H1 (cell line): ENCODE results near the gene CAPN8. TPM values are rescaled to one million over a fixed set of nuclear protein-coding genes. Genes with fewer than 3 reads are reported as not detected.

ENCODE experiments used
- CTCF ChIA-PET: fragments of 300-600 bp; sonication (Branson Sonifier 250); formaldehyde crosslinking; loops from one replicate; lab custom pipeline; 2021; ENCODE audit not compliant: partially characterized antibody; lab: Charles Lee
- POLR2A ChIA-PET: fragments of 300-600 bp; sonication (Branson Sonifier 250); formaldehyde crosslinking; loops from one replicate; lab custom pipeline; 2021; ENCODE audit warnings: inconsistent platforms; ENCODE audit not compliant: partially characterized antibody; lab: Charles Lee
- DNase-seq, 2 experiments: peaks; one replicate each; pipeline versions ENCODE4 v3.0.0 to v3.0.0-alpha.2; 2010 to 2022; ENCODE audit warnings: low spot score in 2 of 2, low read depth in 1 of 2, mixed read lengths in 1 of 2
- FAIRE-seq: peaks from 2 replicates; lab custom pipeline; 2011; peaks lifted over from hg19 to GRCh38; lab: Jason Lieb, UNC
- H2AFZ ChIP-seq: 2 replicates; pipeline ENCODE4 v1.8.1; 2012; ENCODE audit warnings: low read length, inconsistent platforms
- H2AK5ac ChIP-seq: 2 replicates; pipeline ENCODE4 v1.6.1; 2013; ENCODE audit warnings: low read depth, low read length
- H2BK120ac ChIP-seq: replicated peaks from 2 replicates; pipeline ENCODE3; 2013; ENCODE audit warnings: low read depth, low read length, inconsistent platforms
- H2BK12ac ChIP-seq: 2 replicates; pipeline ENCODE4 v1.6.1; 2013; ENCODE audit warnings: low read depth, low read length
- H2BK15ac ChIP-seq: 2 replicates; pipeline ENCODE4 v1.6.1; 2013; ENCODE audit warnings: low read length
- H2BK20ac ChIP-seq: 2 replicates; pipeline ENCODE4 v1.6.1; 2013; ENCODE audit warnings: low read length
- H2BK5ac ChIP-seq: 2 replicates; pipeline ENCODE4 v1.6.1; 2013; ENCODE audit warnings: low read depth, low read length
- H3K14ac ChIP-seq: 2 replicates; pipeline ENCODE4 v1.6.1; 2013; ENCODE audit warnings: inconsistent platforms; ENCODE audit not compliant: insufficient read length
- H3K18ac ChIP-seq: 2 replicates; pipeline ENCODE4 v1.6.1; 2013; ENCODE audit warnings: low read length; ENCODE audit errors: extremely low read depth
- H3K23ac ChIP-seq: 2 replicates; pipeline ENCODE4 v1.6.1; 2013; ENCODE audit warnings: inconsistent platforms; ENCODE audit not compliant: insufficient read length
- H3K23me2 ChIP-seq: 2 replicates; pipeline ENCODE4 v1.6.1; 2013; ENCODE audit warnings: low read depth, low read length
- H3K27ac ChIP-seq: 2 replicates; pipeline ENCODE4 v1.6.1; 2011; ENCODE audit warnings: low read depth, low read length, inconsistent platforms
- H3K27me3 ChIP-seq, 4 experiments: replicated peaks in 1 of 4; 1 replicate in 1 of 4; 2 replicates in 3 of 4; pipeline versions ENCODE4 v1.6.1 to v1.8.1; 2011 to 2013; ENCODE audit warnings: low read length in 3 of 4, mild to moderate bottlenecking in 3 of 4, inconsistent platforms in 2 of 4, mixed read lengths in 2 of 4, moderate library complexity in 1 of 4; ENCODE audit not compliant: control insufficient read depth in 3 of 4, insufficient read depth in 3 of 4; ENCODE audit errors: extremely low read depth in 1 of 4
- H3K36me3 ChIP-seq, 4 experiments: 2 replicates each; pipeline versions ENCODE4 v1.6.1 to v1.8.1; 2011 to 2013; ENCODE audit warnings: mild to moderate bottlenecking in 4 of 4, low read length in 3 of 4, moderate library complexity in 2 of 4, control low read depth in 1 of 4, inconsistent platforms in 1 of 4; ENCODE audit not compliant: insufficient read depth in 4 of 4, control insufficient read depth in 2 of 4
- H3K4ac ChIP-seq: replicated peaks from 2 replicates; pipeline ENCODE3; 2013; ENCODE audit warnings: low read length, low read depth, mixed read lengths, inconsistent platforms; ENCODE audit not compliant: insufficient read length
- H3K4me1 ChIP-seq, 4 experiments: replicated peaks in 1 of 4; 1 replicate in 1 of 4; 2 replicates in 3 of 4; pipeline versions ENCODE4 v1.6.1 to v1.8.1; 2011 to 2013; ENCODE audit warnings: low read length in 3 of 4, inconsistent platforms in 2 of 4, mixed read lengths in 1 of 4; ENCODE audit not compliant: insufficient read depth in 4 of 4, control insufficient read depth in 3 of 4
- H3K4me2 ChIP-seq, 2 experiments: 2 replicates each; pipeline versions ENCODE4 v1.6.1 to v1.8.1; 2011 to 2013; ENCODE audit warnings: low read depth in 2 of 2, low read length in 2 of 2, control low read depth in 1 of 2, inconsistent platforms in 1 of 2, mild to moderate bottlenecking in 1 of 2; ENCODE audit not compliant: insufficient read depth in 1 of 2
- H3K4me3 ChIP-seq, 4 experiments: fragments of 200-600, 300-600 bp in 1 of 4; sonication (generic), shearing (Covaris generic), sonication (Bioruptor Twin) in 1 of 4; 2 replicates each; pipeline versions ENCODE4 v1.5.1 to v1.8.1; 2011 to 2016; ENCODE audit warnings: low read length in 4 of 4, low read depth in 3 of 4, control low read depth in 2 of 4, inconsistent platforms in 2 of 4, mild to moderate bottlenecking in 2 of 4, mixed read lengths in 1 of 4, moderate library complexity in 1 of 4; ENCODE audit not compliant: insufficient read depth in 2 of 4; ENCODE audit errors: extremely low read depth in 1 of 4
- H3K56ac ChIP-seq: replicated peaks from 2 replicates; pipeline ENCODE3; 2013; ENCODE audit warnings: low read depth, mild to moderate bottlenecking, mixed read lengths, low read length, inconsistent platforms; ENCODE audit not compliant: insufficient read length
- H3K79me1 ChIP-seq: 2 replicates; pipeline ENCODE4 v1.6.1; 2013; ENCODE audit warnings: low read depth, low read length, control low read depth
- H3K79me2 ChIP-seq, 2 experiments: 2 replicates each; pipeline versions ENCODE4 v1.6.1 to v1.8.1; 2012 to 2013; ENCODE audit warnings: low read length in 2 of 2, mild to moderate bottlenecking in 2 of 2, inconsistent platforms in 1 of 2; ENCODE audit not compliant: insufficient read depth in 2 of 2, control insufficient read depth in 1 of 2
- H3K9ac ChIP-seq, 4 experiments: replicated peaks in 1 of 4; 1 replicate in 1 of 4; 2 replicates in 3 of 4; pipeline versions ENCODE4 v1.6.1 to v1.8.1; 2011 to 2013; ENCODE audit warnings: low read depth in 3 of 4, low read length in 3 of 4, control low read depth in 2 of 4, mild to moderate bottlenecking in 2 of 4, moderate library complexity in 2 of 4, inconsistent platforms in 1 of 4; ENCODE audit errors: extremely low read depth in 1 of 4
- H3K9me3 ChIP-seq, 2 experiments: 2 replicates each; pipeline versions ENCODE4 v1.6.1 to v1.8.1; 2012 to 2013; ENCODE audit warnings: mild to moderate bottlenecking in 2 of 2, moderate library complexity in 2 of 2, control low read depth in 1 of 2, inconsistent platforms in 1 of 2, low read depth in 1 of 2, low read length in 1 of 2, mixed read lengths in 1 of 2; ENCODE audit not compliant: insufficient read depth in 2 of 2
- H4K20me1 ChIP-seq, 2 experiments: replicated peaks in 1 of 2; 2 replicates each; pipeline versions ENCODE3 to v1.8.1; 2011 to 2013; ENCODE audit warnings: inconsistent platforms in 2 of 2, low read length in 2 of 2, mild to moderate bottlenecking in 1 of 2; ENCODE audit not compliant: insufficient read depth in 2 of 2, control insufficient read depth in 1 of 2
- H4K5ac ChIP-seq: 2 replicates; pipeline ENCODE4 v1.6.1; 2013; ENCODE audit warnings: low read length, low read depth, mixed read lengths, inconsistent platforms; ENCODE audit not compliant: insufficient read length
- H4K8ac ChIP-seq: 2 replicates; pipeline ENCODE4 v1.8.0; 2013; ENCODE audit warnings: mild to moderate bottlenecking, moderate library complexity, low read length, inconsistent platforms; ENCODE audit not compliant: insufficient read depth; ENCODE audit errors: extremely low read depth
- H4K91ac ChIP-seq: replicated peaks from 2 replicates; pipeline ENCODE3; 2013; ENCODE audit warnings: low read length, mixed read lengths, inconsistent platforms; ENCODE audit not compliant: insufficient read length
- CHD2 ChIP-seq: IDR thresholded peaks from 2 replicates; pipeline ENCODE4 v1.6.1; 2012; ENCODE audit warnings: low read length, improper control_type of control experiment
- GTF2F1 ChIP-seq: IDR thresholded peaks from 2 replicates; pipeline ENCODE4 v1.6.1; 2012; ENCODE audit warnings: low read depth, low read length, improper control_type of control experiment, borderline replicate concordance
- JUND ChIP-seq: IDR thresholded peaks from 2 replicates; pipeline ENCODE4 v1.6.1; 2011; ENCODE audit warnings: mild to moderate bottlenecking, improper control_type of control experiment, low read length
- MAFK ChIP-seq: IDR thresholded peaks from 2 replicates; pipeline ENCODE4 v1.6.1; 2012; ENCODE audit warnings: low read depth, mild to moderate bottlenecking, improper control_type of control experiment, low read length
- POLR2A ChIP-seq, 2 experiments: IDR thresholded peaks; 1 replicate in 1 of 2; 2 replicates in 1 of 2; pipeline ENCODE4 v1.6.1; 2011; ENCODE audit warnings: low read depth in 2 of 2, low read length in 2 of 2, mild to moderate bottlenecking in 2 of 2; ENCODE audit errors: control extremely low read depth in 1 of 2
- POU5F1 ChIP-seq: IDR thresholded peaks from 2 replicates; pipeline ENCODE4 v1.6.1; 2011; ENCODE audit warnings: low read depth, mild to moderate bottlenecking, low read length, moderate library complexity
- RBBP5 ChIP-seq: IDR thresholded peaks from 2 replicates; pipeline ENCODE4 v1.7.1; 2012; ENCODE audit warnings: low read depth, mild to moderate bottlenecking, inconsistent platforms, low read length, moderate library complexity, borderline replicate concordance
- SP4 ChIP-seq: IDR thresholded peaks from 2 replicates; pipeline ENCODE4 v1.6.1; 2012; ENCODE audit warnings: low read length, inconsistent platforms
- SUZ12 ChIP-seq: fragments of 200-600 bp; sonication (generic); IDR thresholded peaks from 2 replicates; pipeline ENCODE4 v1.6.1; 2012; ENCODE audit warnings: mild to moderate bottlenecking, inconsistent platforms, low read length, moderate library complexity, mixed read lengths
- ZNF274 ChIP-seq: IDR thresholded peaks from 2 replicates; pipeline ENCODE4 v1.7.0; 2012; ENCODE audit warnings: low read length, borderline replicate concordance; ENCODE audit errors: extremely low read depth
- WGBS, 2 experiments: shearing (Covaris generic) in 1 of 2; methylation state at CpG; one replicate each; pipeline versions ENCODE4 v1.1.6 to v1.1.7; 2013 to 2015; ENCODE audit warnings: low lambda C conversion rate in 2 of 2, mixed read lengths in 2 of 2, inconsistent platforms in 1 of 2, low coverage in 1 of 2, missing lambda C conversion rate in 1 of 2; ENCODE audit not compliant: insufficient replicate concordance in 2 of 2, insufficient coverage in 1 of 2, insufficient read length in 1 of 2; ENCODE audit errors: extremely low coverage in 1 of 2, missing lambda C conversion rate in 1 of 2; 5-methylcytosine and 5-hydroxymethylcytosine counted together
- polyA plus RNA-seq, 7 experiments: library from polyadenylated mRNA; depleted of rRNA in 3 of 7; stranded (reverse) in 5 of 7; unstranded in 2 of 7; fragments of >200 nt in 5 of 7; fragments of 200-250 nt in 2 of 7; gene quantifications; 1 replicate in 5 of 7; 2 replicates in 1 of 7; 4 replicates in 1 of 7; pipeline versions ENCODE4 v1.2.1 to v1.2.3, GENCODE V29; 2011 to 2013; ENCODE audit warnings: missing spikeins in 2 of 7, mixed read lengths in 2 of 7
- total RNA-seq: library from RNA; stranded (reverse); fragmentation: NEBNext Ultra II Directional; extraction: Animal tissue kit (Norgen Biotek cat#: 25700); gene quantifications from 2 replicates; pipeline ENCODE4 v1.2.1, GENCODE V29; 2021

Gene CAPN8
- total and polyA plus RNA-seq, 2 of the 8 experiments (the other 6 are each of a cell fraction or from before 2014, with no cell fraction given), result 0.20 to 0.26 TPM

DNA sequence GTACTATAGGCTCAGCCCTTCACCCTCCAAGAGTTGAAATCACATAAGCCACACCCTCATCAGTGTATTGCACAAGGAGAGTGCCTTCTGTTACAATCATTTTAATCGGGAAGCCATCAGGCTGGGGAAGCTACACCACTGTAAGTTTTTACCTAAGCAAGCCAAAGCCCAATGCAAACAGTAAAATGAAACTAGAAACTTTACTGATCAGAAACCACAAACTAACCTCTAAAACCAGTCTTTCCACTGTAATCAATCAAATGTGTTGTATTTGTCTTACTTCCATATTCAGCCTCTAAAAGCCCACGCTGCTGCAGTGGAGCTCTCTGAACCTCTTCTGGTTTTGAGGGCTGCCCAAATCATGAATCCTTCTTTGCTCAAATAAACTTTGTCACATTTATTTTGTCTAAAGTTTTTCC is 26.2 kb downstream of the CAPN8 start:
- Histone ChIP-seq H3K9ac (no peak overlapping the region), H3K27me3 (0 out of 7 replicates have a peak, but pooled peaks cover 0 to 2% (median 0%) of the 10 kb centered on the region in 4 experiments), H3K23ac (no peak overlapping the region), H2AK5ac (no peak overlapping the region), H4K8ac (no peak overlapping the region), H2BK12ac (no peak overlapping the region), H3K79me2 (no peaks in the 10 kb centered on the region), H4K20me1 (no peaks in the 10 kb centered on the region), H3K4me2 (no peak overlapping the region), H2BK20ac (no peak overlapping the region), H3K27ac (no peak overlapping the region), H3K4me3 (no peak overlapping the region), H4K5ac (no peak overlapping the region), H4K91ac (no peak overlapping the region), H3K79me1 (no peaks in the 10 kb centered on the region), H2AFZ (no peak overlapping the region), H3K18ac (no peak overlapping the region), H3K23me2 (0 out of 2 replicates have a peak, but pooled peaks cover under 1% of the 10 kb centered on the region), H3K36me3 (no peaks in the 10 kb centered on the region), H3K56ac (no peak overlapping the region), H3K4me1 (no peaks in the 10 kb centered on the region), H2BK15ac (no peak overlapping the region), H3K9me3 (peaks cover 2 to 4% of the 10 kb centered on the region in 2 experiments; a peak in 2 of 4 replicates), H3K14ac (no peak overlapping the region), H3K4ac (no peak overlapping the region), H2BK120ac (no peak overlapping the region), H2BK5ac (no peak overlapping the region)
- no peak for DNase-seq
- POLR2A ChIA-PET, result interaction anchor here (1.3 kb wide), 1 partner anchor 11 kb away, joined by 3 read pairs; no protein-coding TSS in a partner anchor
- CTCF ChIA-PET, result interaction anchor here (0.9 to 5.1 kb wide), 3 partner anchors 9 to 83 kb away, joined by 3 to 19 read pairs (median 3); no protein-coding TSS in a partner anchor
- 88% methylated on average over 2 of the region's 2 CpGs; no CpG with 5 or more reads in 1 of the 2 experiments for WGBS, 2 experiments
- no peak for FAIRE-seq
- TF ChIP-seq MAFK (no peak), POU5F1 (no peak), ZNF274 (no peak), POLR2A (IDR thresholded peaks at IDR 0.05; ENCODE audit: control extremely low read depth in 1 of 2, low read depth in 2 of 2, low read length in 2 of 2) (no peak), SP4 (no peak), CHD2 (no peak), RBBP5 (no peak), SUZ12 (no peak), JUND (no peak), GTF2F1 (no peak)
